Osteoblast (primary cell): ENCODE results near the gene ATE1. TPM values are rescaled to one million over a fixed set of nuclear protein-coding genes. Genes with fewer than 3 reads are reported as not detected.

ENCODE experiments used
- DNase-seq: peaks from one replicate; pipeline ENCODE4 v3.0.0; 2011; ENCODE audit warnings: low spot score, mixed read lengths; ENCODE audit not compliant: insufficient read length; ENCODE audit errors: missing footprints
- H2AFZ ChIP-seq: 2 replicates; pipeline ENCODE4 v1.6.0; 2011; ENCODE audit warnings: mild to moderate bottlenecking, low read length
- H3K27ac ChIP-seq: 2 replicates; pipeline ENCODE4 v1.5.1; 2011; ENCODE audit warnings: mild to moderate bottlenecking, low read depth, low read length, moderate library complexity
- H3K27me3 ChIP-seq: 2 replicates; pipeline ENCODE4 v1.6.0; 2012; ENCODE audit warnings: mild to moderate bottlenecking, control low read depth, inconsistent platforms, low read length, moderate library complexity; ENCODE audit not compliant: insufficient read depth
- H3K36me3 ChIP-seq: 2 replicates; pipeline ENCODE4 v1.5.1; 2011; ENCODE audit warnings: mild to moderate bottlenecking, low read length, control low read depth, moderate library complexity; ENCODE audit not compliant: insufficient read depth
- H3K4me1 ChIP-seq: 2 replicates; pipeline ENCODE4 v1.5.1; 2011; ENCODE audit warnings: mild to moderate bottlenecking, low read length, control low read depth, moderate library complexity; ENCODE audit not compliant: insufficient read depth
- H3K4me2 ChIP-seq: 2 replicates; pipeline ENCODE4 v1.6.0; 2011; ENCODE audit warnings: mild to moderate bottlenecking, low read length; ENCODE audit not compliant: insufficient read depth
- H3K4me3 ChIP-seq: fragments of 200-600 bp; sonication (generic); 3 replicates; pipeline ENCODE4 v1.5.1; 2012; ENCODE audit warnings: mild to moderate bottlenecking, low read length, inconsistent platforms; ENCODE audit not compliant: insufficient read depth
- H3K79me2 ChIP-seq: 2 replicates; pipeline ENCODE4 v1.6.0; 2012; ENCODE audit warnings: mild to moderate bottlenecking, low read length, control low read depth, inconsistent platforms; ENCODE audit not compliant: insufficient read depth
- H3K9me3 ChIP-seq: 2 replicates; pipeline ENCODE4 v1.5.1; 2011; ENCODE audit warnings: low read depth, low read length, control low read depth
- H4K20me1 ChIP-seq: 2 replicates; pipeline ENCODE4 v1.6.0; 2012; ENCODE audit warnings: mild to moderate bottlenecking, low read length, control low read depth; ENCODE audit not compliant: insufficient read depth
- CTCF ChIP-seq: IDR thresholded peaks from 2 replicates; pipeline ENCODE4 v1.5.1; 2011; ENCODE audit warnings: mild to moderate bottlenecking, low read depth, low read length, moderate library complexity; ENCODE audit errors: extremely low read depth
- total RNA-seq: library from RNA; depleted of rRNA; stranded (reverse); fragments of >200 nt; gene quantifications from 2 replicates; pipeline ENCODE4 v1.2.3, GENCODE V29; 2012

The ATE1 gene
- total RNA-seq, 1 donor, result 21.0 TPM

GRCh38 chr10:121788115-121788514 lies 139.7 kb downstream of the ATE1 start:
- no peak overlapping the region for H3K4me3 ChIP-seq
- no peaks in the 10 kb centered on the region for H3K27me3 ChIP-seq
- H3K27ac ChIP-seq, result no peak overlapping the region
- no peaks in the 10 kb centered on the region for H3K36me3 ChIP-seq
- H3K4me1 ChIP-seq, result no peaks in the 10 kb centered on the region
- H3K9me3 ChIP-seq, result no peaks in the 10 kb centered on the region
- no peak for DNase-seq
- H4K20me1 ChIP-seq, result no peaks in the 10 kb centered on the region
- no peak overlapping the region for H3K4me2 ChIP-seq
- H2AFZ ChIP-seq, result no peak overlapping the region
- TF ChIP-seq CTCF, result no peak
- H3K79me2 ChIP-seq, result no peaks in the 10 kb centered on the region

GRCh38 chr10:121787169-121787568 lies 140.7 kb downstream of the ATE1 start:
- Histone ChIP-seq H3K79me2 (no peaks in the 10 kb centered on the region), H3K9me3 (no peaks in the 10 kb centered on the region), H3K27me3 (no peaks in the 10 kb centered on the region), H4K20me1 (no peaks in the 10 kb centered on the region), H3K4me1 (no peaks in the 10 kb centered on the region), H3K36me3 (no peaks in the 10 kb centered on the region), H3K4me3 (no peak overlapping the region), H2AFZ (no peak overlapping the region), H3K27ac (no peak overlapping the region), H3K4me2 (no peak overlapping the region)
- no peak for TF ChIP-seq CTCF
- no peak for DNase-seq

DNA sequence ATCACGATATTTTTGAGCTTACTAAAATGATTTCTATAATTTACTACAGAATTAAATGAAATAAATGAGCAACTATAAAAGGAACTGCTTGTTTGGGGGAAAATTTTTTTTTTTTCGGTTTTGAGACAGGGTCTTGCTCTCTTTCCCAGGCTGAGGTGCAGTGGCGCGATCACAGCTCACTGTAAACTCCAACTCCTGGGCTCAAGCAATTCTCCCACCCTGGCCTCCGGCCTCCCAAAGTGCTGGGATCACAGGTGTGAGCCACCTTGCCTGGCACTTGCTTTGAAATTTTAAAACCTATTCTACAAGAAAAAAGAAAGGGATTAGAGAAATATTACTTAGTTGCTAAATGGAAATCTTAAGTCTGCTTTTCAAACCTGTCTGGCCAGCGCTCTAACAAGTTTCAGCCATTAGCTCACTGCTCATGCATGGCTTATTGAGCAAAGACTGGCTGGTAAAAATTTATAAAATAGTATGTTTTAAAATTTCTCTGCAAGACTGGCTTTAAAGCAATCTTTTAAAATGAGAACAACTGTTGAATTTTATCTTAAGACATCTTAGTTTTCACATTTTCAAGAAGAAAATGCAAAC lies 144.0 kb downstream of the ATE1 start:
- Histone ChIP-seq H3K4me2 (no peak overlapping the region), H3K27me3 (no peaks in the 10 kb centered on the region), H3K27ac (no peak overlapping the region), H3K36me3 (no peaks in the 10 kb centered on the region), H4K20me1 (no peaks in the 10 kb centered on the region), H3K9me3 (no peaks in the 10 kb centered on the region), H3K4me1 (no peaks in the 10 kb centered on the region), H3K79me2 (no peaks in the 10 kb centered on the region), H2AFZ (no peak overlapping the region), H3K4me3 (no peak overlapping the region)
- no peak for TF ChIP-seq CTCF
- DNase-seq, result no peak

DNA sequence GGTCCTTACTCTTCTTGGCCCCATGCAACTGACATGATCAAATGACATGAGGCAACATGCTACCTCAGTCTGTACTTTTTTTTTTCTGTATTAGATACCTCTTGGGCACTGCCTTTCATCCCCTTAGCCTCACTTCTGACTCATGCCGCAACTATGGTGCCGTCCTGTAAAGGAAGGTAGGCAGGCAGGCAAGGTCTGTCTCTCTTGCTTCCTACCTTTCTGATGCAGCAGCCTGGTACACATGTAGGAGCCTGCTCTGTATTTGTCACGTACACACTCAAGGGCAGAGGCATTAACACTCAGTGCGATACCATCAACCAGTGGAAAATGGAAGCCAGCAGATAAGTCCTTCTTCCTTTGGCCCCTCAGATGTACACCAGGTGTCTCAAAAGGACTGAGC lies 146.7 kb downstream of the ATE1 start:
- no peak overlapping the region for H3K4me2 ChIP-seq
- no peak overlapping the region for H3K27ac ChIP-seq
- no peaks in the 10 kb centered on the region for H4K20me1 ChIP-seq
- H3K4me1 ChIP-seq, result no peaks in the 10 kb centered on the region
- H3K9me3 ChIP-seq, result no peaks in the 10 kb centered on the region
- H3K36me3 ChIP-seq, result no peaks in the 10 kb centered on the region
- no peak for DNase-seq
- no peaks in the 10 kb centered on the region for H3K79me2 ChIP-seq
- no peak overlapping the region for H2AFZ ChIP-seq
- no peaks in the 10 kb centered on the region for H3K27me3 ChIP-seq
- no peak overlapping the region for H3K4me3 ChIP-seq
- TF ChIP-seq CTCF, result no peak
